OCI-LY7 (cell line): ENCODE measurements around the gene ZFR2. TPM values are rescaled to one million over a fixed set of nuclear protein-coding genes. Genes with fewer than 3 reads are reported as not detected.

Experiments used
- BruUV-seq: library from RNA; stranded (reverse); fragments of 400-500 nt; replicated peaks from 2 replicates; lab custom pipeline; 2021; lab: Mats Ljungman, UMichigan
- CTCF ChIA-PET: fragments of 300-600 bp; sonication (Branson Sonifier 250); formaldehyde crosslinking; loops from one replicate; lab custom pipeline; 2022; ENCODE audit warnings: antibody characterized with exemption; ENCODE audit not compliant: unreplicated experiment; lab: Charles Lee
- POLR2A ChIA-PET: fragments of 300-600 bp; sonication (Branson Sonifier 250); formaldehyde crosslinking; loops from one replicate; lab custom pipeline; 2022; ENCODE audit warnings: antibody characterized with exemption; lab: Charles Lee
- DNase-seq: peaks from one replicate; pipeline ENCODE4 v3.0.0-alpha.2; 2015; ENCODE audit warnings: low spot score
- H2AFZ ChIP-seq: fragments of 200-600 bp; sonication (generic), shearing (Covaris generic); 2 replicates; pipeline ENCODE4 v1.6.1; 2014; ENCODE audit warnings: mild to moderate bottlenecking, antibody characterized with exemption, low read length, moderate library complexity
- H3K27ac ChIP-seq: fragments of 200-600 bp; sonication (generic); 2 replicates; pipeline ENCODE4 v1.5.1; 2014; ENCODE audit warnings: mixed run types, low read depth, mild to moderate bottlenecking, moderate library complexity, low read length, inconsistent platforms; ENCODE audit not compliant: poor library complexity, severe bottlenecking
- H3K36me3 ChIP-seq: fragments of 200-600 bp; sonication (generic); 2 replicates; pipeline ENCODE4 v1.6.1; 2014; ENCODE audit warnings: mild to moderate bottlenecking, antibody characterized with exemption, low read length, moderate library complexity, mixed read lengths; ENCODE audit not compliant: insufficient read depth
- H3K4me1 ChIP-seq: fragments of 200-600 bp; sonication (generic); 2 replicates; pipeline ENCODE4 v1.5.1; 2014; ENCODE audit warnings: mild to moderate bottlenecking, low read length; ENCODE audit not compliant: insufficient read depth, poor library complexity, severe bottlenecking
- H3K4me2 ChIP-seq: fragments of 200-600 bp; sonication (generic); 2 replicates; pipeline ENCODE4 v1.6.1; 2014; ENCODE audit warnings: mild to moderate bottlenecking, low read length
- H3K4me3 ChIP-seq: fragments of 200-600 bp; sonication (generic); 2 replicates; pipeline ENCODE4 v1.5.1; 2014; ENCODE audit warnings: mild to moderate bottlenecking, low read depth, low read length; ENCODE audit not compliant: poor library complexity, severe bottlenecking
- H3K79me2 ChIP-seq: fragments of 200-600 bp; sonication (generic); 2 replicates; pipeline ENCODE4 v1.6.1; 2016; ENCODE audit warnings: low read depth, mild to moderate bottlenecking, low read length, moderate library complexity, mixed read lengths; ENCODE audit not compliant: insufficient read depth
- H3K9me2 ChIP-seq: fragments of 200-600 bp; sonication (generic); 2 replicates; pipeline ENCODE4 v1.6.1; 2016; ENCODE audit warnings: mild to moderate bottlenecking, low read length, mixed read lengths; ENCODE audit not compliant: insufficient read depth
- H3K9me3 ChIP-seq: fragments of 200-600 bp; sonication (generic); 2 replicates; pipeline ENCODE4 v1.6.1; 2014; ENCODE audit warnings: mild to moderate bottlenecking, mixed run types, low read length, mixed read lengths
- H4K20me1 ChIP-seq: fragments of 200-600 bp; sonication (generic); 2 replicates; pipeline ENCODE4 v1.6.1; 2014; ENCODE audit warnings: mild to moderate bottlenecking, antibody characterized with exemption, low read length, moderate library complexity, mixed read lengths; ENCODE audit not compliant: insufficient read depth
- CTCF ChIP-seq: fragments of 200-600 bp; sonication (generic); conservative IDR thresholded peaks from 2 replicates; pipeline ENCODE4 v1.5.1; 2014; ENCODE audit warnings: mild to moderate bottlenecking, antibody characterized with exemption, low read length, moderate library complexity, mixed read lengths
- EZH2phosphoT487 ChIP-seq: fragments of 200-600 bp; sonication (generic); IDR thresholded peaks from 2 replicates; pipeline ENCODE4 v1.6.1; 2018; ENCODE audit warnings: low read depth, borderline replicate concordance, mild to moderate bottlenecking, mixed run types, antibody characterized with exemption, low read length, moderate library complexity, mixed read lengths
- intact Hi-C: fragments of 100-400 bp; cut with micrococcal nuclease; formaldehyde crosslinking; loops from one replicate; pipeline ENCODE4 v1.10.0; 2022; ENCODE audit not compliant: unreplicated experiment
- total RNA-seq, 2 experiments: library from RNA; depleted of rRNA in 1 of 2; stranded (reverse); fragments of >200 nt in 1 of 2; shearing (Covaris generic) in 1 of 2; gene quantifications; 2 replicates each; pipeline ENCODE4 v1.2.3, GENCODE V29; 2014 to 2022

Gene ZFR2
- total RNA-seq, 2 experiments from 2014 or later = not detected

GRCh38 chr19:3902317-3902973 lies 33.6 kb upstream of the ZFR2 start:
- DNase-seq = no peak
- POLR2A ChIA-PET = no interaction called here
- Histone ChIP-seq H3K4me1 (no peaks in the 10 kb centered on the region), H3K4me2 (no peak overlapping the region), H3K9me2 (no peaks in the 10 kb centered on the region), H4K20me1 (no peaks in the 10 kb centered on the region), H3K36me3 (no peaks in the 10 kb centered on the region), H3K27ac (no peak overlapping the region), H3K9me3 (no peaks in the 10 kb centered on the region), H3K4me3 (no peak overlapping the region), H3K79me2 (no peaks in the 10 kb centered on the region), H2AFZ (no peak overlapping the region)
- CTCF ChIA-PET = no interaction called here
- TF ChIP-seq EZH2phosphoT487 = no peak
- no peak for TF ChIP-seq CTCF
- intact Hi-C loops = no loop called here
- no TSS peak for BruUV-seq

GRCh38 chr19:3899531-3900294 lies 30.9 kb upstream of the ZFR2 start:
- no peak overlapping the region for H3K4me3 ChIP-seq
- no peaks in the 10 kb centered on the region for H3K79me2 ChIP-seq
- TF ChIP-seq CTCF (no peak), EZH2phosphoT487 (no peak)
- no peak overlapping the region for H2AFZ ChIP-seq
- no peak overlapping the region for H3K27ac ChIP-seq
- no peak overlapping the region for H3K4me2 ChIP-seq
- POLR2A ChIA-PET = no interaction called here
- no peaks in the 10 kb centered on the region for H3K4me1 ChIP-seq
- H3K9me3 ChIP-seq = no peaks in the 10 kb centered on the region
- BruUV-seq = no TSS peak
- no peak for DNase-seq
- intact Hi-C loops = no loop called here
- no peaks in the 10 kb centered on the region for H4K20me1 ChIP-seq
- H3K36me3 ChIP-seq = no peaks in the 10 kb centered on the region
- CTCF ChIA-PET = no interaction called here
- H3K9me2 ChIP-seq = no peaks in the 10 kb centered on the region

GRCh38 chr19:3898426-3898825 lies 29.6 kb upstream of the ZFR2 start:
- H3K79me2 ChIP-seq = no peaks in the 10 kb centered on the region
- no peak overlapping the region for H3K4me2 ChIP-seq
- no peak overlapping the region for H3K27ac ChIP-seq
- intact Hi-C loops = no loop called here
- no peak for TF ChIP-seq CTCF
- no peak for TF ChIP-seq EZH2phosphoT487
- no peaks in the 10 kb centered on the region for H3K4me1 ChIP-seq
- no peaks in the 10 kb centered on the region for H3K9me3 ChIP-seq
- no peak overlapping the region for H2AFZ ChIP-seq
- H3K4me3 ChIP-seq = no peak overlapping the region
- ChIA-PET POLR2A (no interaction called here), CTCF (no interaction called here)
- H3K36me3 ChIP-seq = no peaks in the 10 kb centered on the region
- H4K20me1 ChIP-seq = no peaks in the 10 kb centered on the region
- DNase-seq = no peak
- H3K9me2 ChIP-seq = no peaks in the 10 kb centered on the region
- no TSS peak for BruUV-seq
